ENCODE results near the gene ARL6IP5.
A peak's percentile ranks its signal among the peaks of the same experiment; 100 is the strongest.

Gene ARL6IP5

DNA sequence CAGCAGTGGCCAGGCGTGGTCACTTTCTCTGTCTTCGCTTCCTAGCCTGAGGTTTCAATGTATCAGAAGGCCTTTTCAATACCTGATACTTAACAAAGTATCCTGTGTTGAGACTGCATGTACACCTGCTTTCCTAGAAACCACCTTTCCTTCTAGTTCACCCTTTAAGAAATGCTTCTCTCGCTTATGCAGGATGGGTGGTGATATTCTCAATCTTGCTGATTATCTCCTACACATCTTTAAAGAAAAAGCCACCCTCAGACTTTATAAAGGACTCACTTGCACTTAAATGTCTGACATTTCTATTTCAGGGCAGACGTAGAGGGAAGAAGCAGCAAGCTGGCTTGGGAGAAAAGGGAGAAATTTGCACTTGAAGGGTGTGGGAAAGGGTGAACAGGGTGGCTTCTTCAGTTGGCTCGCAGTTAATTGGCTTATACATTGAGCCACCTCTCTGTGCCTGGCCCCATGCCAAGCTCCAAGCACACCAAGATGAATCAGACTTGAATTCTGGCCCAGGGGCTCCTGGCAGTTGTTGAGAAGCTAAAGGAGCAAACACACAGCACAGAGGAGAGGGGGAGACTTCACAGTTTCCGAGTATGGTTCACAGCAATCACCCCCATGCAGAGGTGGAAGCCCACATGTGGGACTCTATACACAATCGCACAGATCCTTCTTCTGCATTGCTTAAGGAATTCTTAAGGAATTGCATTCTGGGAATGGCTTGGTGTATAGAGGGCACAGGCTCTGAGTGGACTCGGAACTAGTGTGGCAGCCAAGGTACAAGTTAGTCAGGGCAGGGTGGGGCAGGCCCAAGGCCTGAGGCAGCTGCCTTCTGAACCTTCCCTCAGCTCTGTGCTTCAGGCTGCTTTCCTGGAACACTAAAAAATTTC is 1.3 kb downstream of the ARL6IP5 start:
- DNase-seq (ENCODE audit: low spot score) (peak; percentile 86), FAIRE-seq (peak; percentile 86)

DNA sequence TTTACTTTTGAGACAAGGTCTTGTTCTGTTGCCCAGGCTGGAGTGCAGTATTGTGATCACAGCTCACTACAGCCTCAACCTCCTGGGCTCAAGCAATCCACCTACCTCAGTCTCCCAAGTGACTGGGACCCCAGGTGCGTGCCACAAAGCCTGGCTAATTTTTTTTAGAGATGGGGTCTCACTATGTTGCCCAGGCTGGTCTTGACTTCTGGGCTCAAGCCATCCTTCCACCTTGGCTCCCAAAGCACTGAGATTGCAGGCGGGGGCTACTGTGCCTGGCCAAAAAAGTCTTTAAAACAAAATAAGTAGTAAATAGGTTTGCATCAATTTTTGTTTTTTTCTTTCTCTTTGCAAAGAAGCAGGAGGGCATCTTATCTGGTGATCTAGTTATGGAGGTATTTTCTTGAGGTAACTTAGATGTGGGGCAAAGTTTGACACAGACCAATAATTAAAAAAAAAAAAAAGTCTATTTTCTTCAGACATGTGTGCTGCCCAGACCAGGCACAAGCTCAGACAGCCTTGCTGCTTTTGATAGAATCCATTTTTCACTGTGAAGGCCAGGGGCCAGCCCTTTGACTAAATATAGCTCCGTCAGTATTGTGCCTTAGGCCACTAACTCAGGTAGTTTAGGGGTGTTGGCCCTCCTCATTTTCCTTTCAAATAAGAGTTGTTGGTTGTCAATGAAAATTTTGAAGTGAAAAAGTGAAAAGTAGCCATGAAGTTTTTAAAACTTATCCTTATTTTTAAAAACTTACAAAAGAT is 2.5 kb downstream of the ARL6IP5 start:
- DNase-seq (ENCODE audit: low spot score) (no peak), FAIRE-seq (no peak)

DNA sequence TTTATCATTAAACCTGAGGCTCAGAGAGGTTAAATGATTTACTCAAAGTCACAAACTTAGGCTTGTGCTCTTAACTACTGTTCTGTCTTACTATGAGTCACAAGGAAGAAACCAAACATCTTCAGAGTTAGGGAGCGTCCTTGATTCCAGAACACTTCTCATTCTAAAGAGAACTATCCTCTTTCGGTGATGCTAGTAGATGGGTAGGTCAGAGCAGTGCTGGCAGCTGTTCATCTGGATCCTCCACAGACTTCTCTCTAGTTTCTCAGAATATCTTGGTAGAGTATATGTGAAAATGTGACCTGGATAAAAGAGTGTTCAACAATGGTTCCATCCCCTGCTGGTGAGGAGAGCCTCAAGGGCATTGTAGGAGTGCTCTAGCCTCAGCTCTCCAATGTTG is 3.3 kb downstream of the ARL6IP5 start:
- peak; percentile 90 for FAIRE-seq
- DNase-seq (ENCODE audit: low spot score) = peak; percentile 50

DNA sequence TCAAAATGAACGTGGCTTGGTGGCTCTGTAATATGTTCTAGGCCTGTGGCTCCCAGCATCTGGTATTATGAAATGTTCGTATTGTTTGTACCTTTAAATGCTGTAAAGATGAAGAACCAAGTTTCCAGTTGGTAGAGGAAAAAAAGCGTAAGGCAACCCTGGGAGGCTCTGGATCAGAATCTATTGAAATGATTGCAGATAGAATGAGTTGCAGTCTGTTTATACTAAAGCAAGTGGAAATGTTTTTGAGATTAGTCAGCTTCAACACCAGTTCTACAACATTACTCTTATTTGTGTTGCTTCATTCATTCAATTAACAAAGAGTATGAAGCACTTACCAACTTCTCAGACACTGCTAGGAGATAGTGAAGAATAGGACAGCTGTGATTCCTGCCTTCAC is 5.3 kb downstream of the ARL6IP5 start:
- no peak for FAIRE-seq

DNA sequence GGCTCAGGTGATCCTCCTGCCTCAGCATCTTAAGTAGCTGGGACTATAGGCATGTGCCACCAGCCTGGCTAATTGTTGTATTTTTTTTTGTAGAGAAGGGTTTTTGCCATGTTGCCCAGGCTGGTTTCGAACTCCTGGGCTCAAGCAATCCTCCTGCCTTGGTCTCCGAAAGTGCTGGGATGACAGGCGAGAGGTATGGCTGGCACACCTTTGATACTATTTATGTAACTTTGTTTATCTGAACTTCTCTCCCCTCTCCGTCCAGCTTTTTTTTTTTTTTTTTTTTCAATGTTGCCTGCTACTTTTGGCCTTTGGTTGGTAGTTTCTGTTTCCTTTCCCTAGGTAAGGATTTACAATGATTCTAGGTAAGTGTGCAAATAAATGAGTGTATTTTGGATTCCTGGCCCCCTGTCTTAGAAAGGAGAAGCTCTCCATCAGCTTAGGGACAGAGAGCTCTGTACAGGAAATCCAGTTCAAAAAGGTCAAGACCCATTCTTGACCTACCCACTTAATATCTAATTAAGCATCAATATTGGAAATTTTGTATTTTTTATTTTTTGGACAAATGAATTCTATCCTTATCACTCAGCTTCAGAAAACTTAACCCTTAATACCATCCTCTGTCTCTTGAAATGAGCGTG is 6.8 kb downstream of the ARL6IP5 start:
- no peak for FAIRE-seq

More for the DNA sequence above, 5.3 kb downstream of the ARL6IP5 start:
- no peak for DNase-seq (ENCODE audit: low spot score)

DNA sequence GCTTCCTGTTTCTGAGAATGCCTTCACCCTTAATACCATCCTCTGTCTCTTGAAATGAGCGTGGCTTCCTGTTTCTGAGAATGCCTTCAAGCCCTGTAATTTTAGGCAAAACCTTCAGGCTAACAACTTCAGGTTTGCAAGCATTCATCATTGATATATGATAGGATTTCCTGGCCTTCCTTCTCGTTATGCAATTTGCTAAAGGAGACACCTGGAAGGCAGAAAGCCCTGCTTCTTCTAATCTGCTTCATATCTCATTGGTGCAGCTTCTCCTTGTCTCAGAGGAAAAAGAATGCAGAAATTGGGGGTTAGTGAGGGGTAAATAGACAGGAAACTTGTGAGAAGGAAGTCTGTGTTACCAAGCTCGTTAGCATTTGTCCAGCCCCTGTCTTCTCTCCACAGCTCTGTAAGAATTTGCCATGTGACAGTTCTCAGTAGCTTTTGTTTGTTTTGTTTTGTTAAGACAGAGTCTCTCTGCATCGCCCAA is 7.3 kb downstream of the ARL6IP5 start:
- DNase-seq (ENCODE audit: low spot score) (no peak), FAIRE-seq (no peak)

More for the DNA sequence above, 6.8 kb downstream of the ARL6IP5 start:
- no peak for DNase-seq (ENCODE audit: low spot score)

DNA sequence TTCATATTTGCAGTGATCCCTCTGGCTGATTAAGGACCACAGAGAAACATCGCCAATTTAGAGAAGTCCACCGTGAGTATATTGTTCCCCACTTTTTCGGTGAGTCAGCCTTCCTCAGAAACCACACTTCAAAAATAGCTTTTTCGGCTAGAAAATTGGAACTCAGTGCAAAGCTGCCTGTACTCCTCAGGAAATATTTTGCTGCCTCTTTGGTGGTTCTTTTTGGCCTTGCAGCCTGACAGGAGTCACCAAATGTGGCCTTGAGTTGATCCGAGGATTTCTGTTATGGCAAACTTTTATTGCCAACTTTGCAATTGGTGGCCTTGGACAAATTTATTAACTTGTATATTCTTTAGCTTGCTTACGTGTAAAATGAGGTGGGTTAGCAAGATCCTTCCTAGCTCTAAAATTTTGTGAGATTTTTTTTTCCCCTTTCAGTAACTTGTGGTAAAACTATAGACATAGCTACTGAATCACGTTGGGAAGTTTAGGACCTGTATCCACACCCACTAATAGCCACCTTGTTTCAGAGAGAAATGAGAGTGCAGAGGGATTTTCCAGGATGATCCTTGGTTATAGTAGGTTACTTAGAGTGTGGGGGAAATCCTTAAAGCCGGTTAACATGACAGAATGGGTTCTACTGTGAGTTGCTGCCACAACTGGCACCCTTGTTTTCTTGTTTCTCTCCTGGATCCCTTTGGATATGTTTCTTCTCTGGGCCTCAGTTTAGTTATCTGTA is 9.9 kb downstream of the ARL6IP5 start:
- DNase-seq (ENCODE audit: low spot score) (no peak), FAIRE-seq (no peak)

DNA sequence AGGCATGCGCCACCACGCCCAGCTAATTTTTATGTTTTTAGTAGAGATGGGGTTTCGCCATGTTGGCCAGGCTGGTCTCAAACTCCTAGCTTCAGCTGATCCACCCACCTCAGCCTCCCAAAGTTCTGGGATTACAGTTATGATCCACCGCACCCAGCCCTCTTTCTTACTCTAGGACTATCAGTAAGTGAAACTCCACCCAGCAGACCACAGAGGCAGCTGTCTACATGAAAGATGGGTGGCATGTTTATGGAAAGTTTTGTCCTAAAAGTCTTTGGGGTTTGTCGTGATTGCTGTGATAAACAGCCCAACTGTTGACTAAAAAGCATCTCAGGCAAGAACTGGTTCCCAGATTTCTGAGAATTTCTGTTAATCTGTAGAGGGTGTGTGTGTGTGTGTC is 10.9 kb downstream of the ARL6IP5 start:
- FAIRE-seq (no peak), DNase-seq (ENCODE audit: low spot score) (no peak)

DNA sequence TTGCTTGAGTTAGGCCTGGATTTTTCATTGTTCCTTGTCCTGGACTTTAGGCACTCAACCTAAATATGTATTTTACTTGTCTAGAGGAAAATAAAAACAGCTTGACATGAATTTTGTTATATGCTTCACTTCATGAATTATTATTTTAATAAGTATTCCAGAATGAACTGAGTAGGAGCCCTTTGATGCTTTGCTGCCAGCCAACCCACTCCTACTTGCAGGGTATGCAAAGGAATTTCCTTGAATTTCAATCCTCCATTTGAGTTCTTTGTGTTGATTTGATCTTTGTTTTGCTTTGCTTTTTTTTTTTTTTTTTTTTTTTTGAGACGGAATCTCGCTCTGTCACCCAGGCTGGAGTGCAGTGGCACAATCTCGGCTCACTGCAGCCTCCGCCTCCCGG is 11.6 kb downstream of the ARL6IP5 start:
- no peak for FAIRE-seq
- DNase-seq (ENCODE audit: low spot score) = no peak

DNA sequence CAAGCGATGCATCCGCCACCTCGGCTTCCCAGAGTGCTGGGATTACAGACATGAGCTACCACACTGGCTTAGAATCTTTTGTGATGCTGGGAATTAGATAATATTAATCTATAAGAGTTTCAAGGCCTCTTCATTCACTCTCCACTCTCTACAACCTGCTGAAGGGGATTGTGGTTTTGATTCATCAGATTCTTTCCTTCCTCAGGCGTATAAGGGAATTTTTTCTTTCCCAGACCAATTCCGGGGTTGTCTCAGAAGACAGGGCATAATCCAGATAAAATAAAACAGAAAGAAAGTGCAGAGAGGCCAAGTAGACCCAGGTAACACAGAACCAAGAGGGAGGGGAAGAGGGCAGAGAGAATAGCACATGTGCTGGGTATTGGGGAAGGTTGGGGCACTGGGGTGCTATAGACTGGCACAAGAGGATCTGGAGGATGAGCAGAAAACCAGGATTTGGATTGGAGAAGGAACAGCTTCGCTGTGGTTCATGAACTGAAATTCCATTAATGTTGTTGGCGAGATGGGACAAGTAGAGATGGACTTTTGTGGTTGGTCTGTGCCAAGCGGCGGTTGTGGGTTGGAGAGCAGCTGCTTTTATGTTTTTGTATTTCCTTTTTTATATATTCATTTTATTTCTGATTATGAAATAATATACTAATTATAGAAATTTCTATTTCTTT is 12.8 kb downstream of the ARL6IP5 start:
- DNase-seq (ENCODE audit: low spot score) = no peak
- no peak for FAIRE-seq

DNA sequence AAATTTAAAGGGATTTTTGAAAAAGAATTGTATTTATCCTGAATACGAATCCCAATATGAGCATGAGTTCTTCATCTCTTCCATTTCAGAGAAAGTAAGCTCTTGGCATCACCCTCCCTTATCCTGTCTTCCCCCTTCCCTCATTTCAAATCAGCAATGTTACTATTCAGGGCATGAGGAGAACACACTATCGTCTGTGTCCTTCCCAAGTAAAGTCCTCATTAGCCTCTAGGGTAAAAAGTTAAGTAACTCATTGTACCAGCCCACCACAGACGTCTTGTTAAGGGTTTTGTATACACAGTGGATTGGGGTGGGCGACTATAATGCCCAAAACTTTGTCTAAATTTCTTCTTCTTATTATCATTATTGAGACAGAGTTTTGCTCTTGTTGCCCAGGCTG is 14.8 kb downstream of the ARL6IP5 start:
- FAIRE-seq = no peak
- no peak for DNase-seq (ENCODE audit: low spot score)

DNA sequence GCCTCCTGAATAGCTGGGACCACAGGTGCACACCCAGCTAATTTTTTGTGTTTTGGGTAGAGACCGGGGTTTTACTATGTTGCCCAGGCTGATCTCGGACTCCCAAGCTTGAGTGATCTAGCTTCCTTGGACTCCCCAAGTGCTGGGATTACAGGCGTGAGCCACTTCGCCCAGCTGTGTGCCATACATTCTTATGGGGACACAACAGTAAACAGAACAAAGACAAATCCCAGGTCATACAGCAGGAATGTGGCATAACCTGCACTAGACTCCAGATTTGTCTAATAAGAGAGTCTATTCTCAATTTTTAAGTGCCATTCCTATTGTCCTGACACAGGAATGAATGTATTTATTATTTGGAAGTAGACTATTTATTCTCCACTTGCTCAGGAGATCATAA is 17.6 kb downstream of the ARL6IP5 start:
- no peak for DNase-seq (ENCODE audit: low spot score)
- no peak for FAIRE-seq

DNA sequence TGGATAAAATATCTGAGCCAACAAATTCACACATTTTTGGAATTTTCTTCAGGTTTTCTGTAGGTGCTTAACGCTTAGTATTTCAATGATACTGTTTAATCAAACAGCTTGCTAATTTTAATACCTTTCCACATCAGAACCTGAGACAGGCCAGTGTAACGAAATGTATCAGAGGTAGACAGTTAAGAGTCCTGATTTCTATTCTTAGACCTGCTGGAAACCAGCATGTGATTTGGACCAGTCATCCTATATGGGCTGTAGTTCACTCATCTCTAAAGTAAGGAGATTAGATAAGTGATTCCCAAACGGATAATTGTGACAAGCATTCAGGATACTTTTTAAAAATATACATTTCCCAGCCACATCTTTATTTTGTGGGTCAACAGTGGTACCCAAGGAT is 18.4 kb downstream of the ARL6IP5 start:
- DNase-seq (ENCODE audit: low spot score) (no peak), FAIRE-seq (no peak)

DNA sequence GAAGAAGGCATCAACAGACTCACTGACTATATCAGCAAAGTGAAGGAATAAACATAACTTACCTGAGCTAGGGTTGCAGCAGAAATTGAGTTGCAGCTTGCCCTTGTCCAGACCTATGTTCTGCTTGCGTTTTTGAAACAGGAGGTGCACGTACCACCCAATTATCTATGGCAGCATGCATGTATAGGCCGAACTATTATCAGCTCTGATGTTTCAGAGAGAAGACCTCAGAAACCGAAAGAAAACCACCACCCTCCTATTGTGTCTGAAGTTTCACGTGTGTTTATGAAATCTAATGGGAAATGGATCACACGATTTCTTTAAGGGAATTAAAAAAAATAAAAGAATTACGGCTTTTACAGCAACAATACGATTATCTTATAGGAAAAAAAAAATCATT is 19.8 kb downstream of the ARL6IP5 start:
- no peak for DNase-seq (ENCODE audit: low spot score)
- no peak for FAIRE-seq

DNA sequence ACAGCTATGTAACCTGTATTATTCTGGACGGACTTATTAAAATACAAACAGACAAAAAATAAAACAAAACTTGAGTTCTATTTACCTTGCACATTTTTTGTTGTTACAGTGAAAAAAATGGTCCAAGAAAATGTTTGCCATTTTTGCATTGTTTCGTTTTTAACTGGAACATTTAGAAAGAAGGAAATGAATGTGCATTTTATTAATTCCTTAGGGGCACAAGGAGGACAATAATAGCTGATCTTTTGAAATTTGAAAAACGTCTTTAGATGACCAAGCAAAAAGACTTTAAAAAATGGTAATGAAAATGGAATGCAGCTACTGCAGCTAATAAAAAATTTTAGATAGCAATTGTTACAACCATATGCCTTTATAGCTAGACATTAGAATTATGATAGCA is 20.6 kb downstream of the ARL6IP5 start:
- DNase-seq (ENCODE audit: low spot score) (no peak), FAIRE-seq (no peak)

DNA sequence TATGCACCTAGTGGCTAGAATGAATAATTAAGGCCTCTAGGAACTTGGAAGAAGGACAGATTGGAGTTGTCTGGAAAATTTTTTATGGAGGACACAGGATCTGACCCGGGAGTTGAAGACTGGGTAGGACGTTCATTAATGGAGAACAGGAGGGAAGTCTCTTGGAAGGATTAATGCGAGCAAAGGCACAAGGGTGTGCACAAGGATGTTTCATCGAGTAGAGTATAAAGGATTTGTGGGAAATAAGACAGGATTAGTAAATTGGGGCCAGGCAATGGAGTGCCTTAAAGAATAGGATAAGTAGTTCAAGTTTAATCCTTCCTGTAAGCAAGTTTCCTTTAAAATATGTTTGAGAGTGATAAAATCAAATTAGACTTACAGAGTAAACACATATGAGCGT is 23.1 kb downstream of the ARL6IP5 start:
- FAIRE-seq (no peak), DNase-seq (ENCODE audit: low spot score) (no peak)

DNA sequence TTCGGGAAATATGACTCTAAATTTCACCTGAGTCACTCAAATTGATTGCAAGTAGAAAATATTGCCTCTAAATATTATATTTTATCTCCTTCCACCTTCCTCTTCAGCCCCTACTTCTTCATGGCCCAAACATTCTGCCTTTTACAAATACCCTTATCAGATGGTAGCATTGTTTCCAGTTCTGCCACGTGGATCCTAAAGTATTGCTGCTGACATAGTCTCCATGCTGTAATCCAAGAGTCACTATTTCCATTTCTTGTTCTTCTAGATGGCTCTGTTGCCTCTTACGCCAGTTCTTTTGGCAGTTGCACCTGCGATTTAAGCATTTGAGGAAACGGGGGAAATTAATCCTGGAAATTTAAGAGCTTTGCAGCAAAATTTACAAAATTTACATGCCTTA is 24.1 kb downstream of the ARL6IP5 start:
- no peak for DNase-seq (ENCODE audit: low spot score)
- FAIRE-seq = no peak

DNA sequence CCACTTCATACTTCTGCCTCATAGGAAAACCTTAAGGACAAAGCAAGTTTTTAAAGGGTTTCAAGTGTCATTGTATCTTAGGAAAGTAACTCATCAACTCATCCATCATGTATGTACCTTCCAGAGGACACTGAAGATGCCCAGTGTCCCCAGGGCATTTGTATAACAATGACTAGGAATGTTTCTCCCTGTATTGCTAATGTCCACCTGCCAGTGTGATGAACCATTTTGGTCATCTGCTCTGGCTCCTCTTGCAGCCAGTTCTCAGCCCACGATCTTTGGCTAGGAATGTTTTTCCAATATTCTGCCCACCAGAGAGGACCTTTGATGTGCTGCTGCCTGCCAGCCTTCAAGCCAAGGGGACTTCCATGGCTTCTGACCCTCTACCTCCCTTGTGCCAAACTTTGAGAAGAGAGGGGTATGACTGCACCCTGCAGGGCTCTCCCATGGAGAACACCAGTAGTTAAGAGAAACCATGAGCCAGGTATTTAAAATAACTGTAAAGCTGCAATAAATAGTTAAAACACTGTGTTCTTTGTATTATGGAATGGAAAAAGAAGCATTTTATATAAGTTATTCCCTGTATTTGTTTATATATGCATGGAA is 26.3 kb downstream of the ARL6IP5 start:
- DNase-seq (ENCODE audit: low spot score) = no peak
- FAIRE-seq = no peak

DNA sequence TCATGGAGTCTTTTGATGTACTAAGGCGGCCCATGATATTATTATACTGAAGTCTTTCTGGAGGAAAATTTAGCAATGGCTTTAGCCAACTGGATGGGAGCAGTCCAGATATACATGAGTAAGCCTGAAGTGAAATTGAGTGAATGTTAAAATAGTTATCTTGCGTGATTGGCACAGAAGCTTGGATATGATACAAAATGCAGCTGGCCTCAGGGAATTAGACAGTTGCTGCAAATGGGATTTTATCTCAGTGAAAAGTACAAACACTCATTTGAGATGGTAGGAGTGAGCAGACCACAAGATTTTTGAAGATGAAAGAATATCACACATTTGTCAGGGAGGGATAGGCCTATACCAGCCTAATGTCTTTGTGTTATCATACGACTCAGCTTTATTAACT is 28.8 kb downstream of the ARL6IP5 start:
- FAIRE-seq = no peak
- DNase-seq (ENCODE audit: low spot score) = no peak

DNA sequence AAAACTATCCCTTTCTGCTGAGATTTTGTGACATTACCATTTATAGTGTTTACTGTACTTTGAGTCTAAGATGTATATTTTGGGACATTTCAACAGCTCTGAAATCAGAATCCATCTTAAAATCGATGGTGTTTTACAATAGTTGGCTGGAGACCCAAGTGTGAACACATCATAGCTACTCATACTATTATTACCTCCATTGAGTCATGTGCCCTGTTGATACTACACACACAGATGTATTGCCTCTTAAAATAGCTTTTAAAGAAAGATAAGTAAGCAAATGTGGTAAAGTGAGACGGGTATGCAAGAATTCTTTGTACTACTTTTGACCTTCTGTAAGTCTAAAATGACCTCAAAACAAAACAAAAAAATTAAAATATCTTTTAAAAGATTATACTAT is 31.0 kb downstream of the ARL6IP5 start:
- no peak for FAIRE-seq

More for the DNA sequence above, 31.0 kb downstream of the ARL6IP5 start:
- DNase-seq (ENCODE audit: low spot score) = no peak
